NCI-H1694 treated with DMSO at 0.1 percent for 48 hours (cell line): ENCODE results near the gene LCP2.
"Not testable (repeated sequence)": the region's sequence is repeated elsewhere in the genome, so short reads cannot be mapped to it uniquely, and the experiment has no call there.

Experiments
- DNase-seq: peaks from one replicate; lab custom pipeline; 2025; lab: John Stamatoyannopoulos, UW

Gene LCP2

GRCh38 chr5:170248172-170248930 is 49.2 kb downstream of the LCP2 start:
- no peak for DNase-seq

GRCh38 chr5:170247363-170247762 is 50.2 kb downstream of the LCP2 start:
- DNase-seq: no peak

- DNase-seq: no peak
Measured at GRCh38 chr5:170246126-170246870, 51.3 kb downstream of the LCP2 start.

GRCh38 chr5:170245436-170245835 is 52.1 kb downstream of the LCP2 start:
- not testable (repeated sequence) for DNase-seq

GRCh38 chr5:170238456-170239196 is 59.0 kb downstream of the LCP2 start:
- DNase-seq: no peak

GRCh38 chr5:170235876-170236864 is 61.4 kb downstream of the LCP2 start:
- DNase-seq: no peak

GRCh38 chr5:170233358-170233892 is 64.2 kb downstream of the LCP2 start:
- no peak for DNase-seq

GRCh38 chr5:170232786-170233185 is 64.8 kb downstream of the LCP2 start, which contains the start of gene C5orf58:
C5orf58 (plus strand) TSS chr5:170232985; CDS start chr5:170234977, 1,992 bp downstream.
- no peak for DNase-seq

GRCh38 chr5:170228762-170229435 is 68.7 kb downstream of the LCP2 start:
- DNase-seq: no peak

GRCh38 chr5:170226661-170227060 is 70.9 kb downstream of the LCP2 start:
- DNase-seq: no peak

- DNase-seq: no peak
Measured at GRCh38 chr5:170226129-170226615, 71.4 kb downstream of the LCP2 start.

- peak; percentile 49 for DNase-seq
Measured at GRCh38 chr5:170225326-170226128, 72.0 kb downstream of the LCP2 start.

GRCh38 chr5:170223906-170224305 is 73.7 kb downstream of the LCP2 start:
- DNase-seq: no peak

- no peak for DNase-seq
Measured at GRCh38 chr5:170223360-170223759, 74.2 kb downstream of the LCP2 start.

- no peak for DNase-seq
Measured at GRCh38 chr5:170221327-170221741, 76.2 kb downstream of the LCP2 start.

- no peak for DNase-seq
Measured at GRCh38 chr5:170220191-170220590, 77.4 kb downstream of the LCP2 start.

- no peak for DNase-seq
Measured at GRCh38 chr5:170219615-170220014, 78.0 kb downstream of the LCP2 start.

- peak; percentile 18 for DNase-seq
Measured at GRCh38 chr5:170218726-170219125, 78.9 kb downstream of the LCP2 start.

- DNase-seq: no peak
Measured at GRCh38 chr5:170217831-170218230, 79.7 kb downstream of the LCP2 start.
